Islet of Langerhans (tissue), 1 donor: ENCODE measurements around the gene ATP11A.
"Not testable (repeated sequence)": the region's sequence is repeated elsewhere in the genome, so short reads cannot be mapped to it uniquely, and the experiment has no call there.

Experiments used
- FAIRE-seq: peaks from one replicate; lab custom pipeline; 2011; peaks lifted over from hg19 to GRCh38; lab: Jason Lieb, UNC

ATP11A gene

DNA sequence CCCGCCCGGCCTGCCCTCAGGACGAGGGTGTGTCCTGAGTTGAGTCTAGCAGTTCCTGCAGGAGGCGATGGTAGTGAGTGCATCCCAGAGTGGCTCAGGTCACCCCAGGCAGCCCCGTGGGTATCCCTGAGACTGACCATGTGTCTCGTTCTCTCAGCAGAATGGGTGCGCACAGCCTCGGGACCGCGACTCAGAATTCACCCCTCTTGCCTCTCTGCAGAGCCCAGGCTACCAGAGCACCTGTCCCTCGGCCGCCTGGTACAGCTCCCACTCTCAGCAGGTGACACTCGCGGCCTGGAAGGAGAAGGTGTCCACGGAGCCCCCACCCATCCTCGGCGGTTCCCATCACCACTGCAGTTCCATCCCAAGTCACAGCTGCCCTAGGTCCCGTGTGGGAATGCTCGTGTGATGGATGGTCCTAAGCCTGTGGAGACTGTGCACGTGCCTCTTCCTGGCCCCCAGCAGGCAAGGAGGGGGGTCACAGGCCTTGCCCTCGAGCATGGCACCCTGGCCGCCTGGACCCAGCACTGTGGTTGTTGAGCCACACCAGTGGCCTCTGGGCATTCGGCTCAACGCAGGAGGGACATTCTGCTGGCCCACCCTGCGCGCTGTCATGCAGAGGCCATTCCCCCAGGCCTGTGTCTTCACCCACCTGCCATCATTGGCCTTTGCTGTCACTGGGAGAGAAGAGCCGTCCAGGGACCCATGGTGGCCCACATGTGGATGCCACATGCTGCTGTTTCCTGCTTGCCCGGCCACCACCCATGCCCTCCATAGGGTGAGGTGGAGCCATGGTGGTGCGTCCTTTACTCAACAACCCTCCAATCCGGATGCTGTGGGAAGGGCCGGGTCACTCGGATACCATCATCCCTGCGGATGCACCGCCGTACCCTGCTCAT is 192.1 kb downstream of the ATP11A start:
- no peak for FAIRE-seq

DNA sequence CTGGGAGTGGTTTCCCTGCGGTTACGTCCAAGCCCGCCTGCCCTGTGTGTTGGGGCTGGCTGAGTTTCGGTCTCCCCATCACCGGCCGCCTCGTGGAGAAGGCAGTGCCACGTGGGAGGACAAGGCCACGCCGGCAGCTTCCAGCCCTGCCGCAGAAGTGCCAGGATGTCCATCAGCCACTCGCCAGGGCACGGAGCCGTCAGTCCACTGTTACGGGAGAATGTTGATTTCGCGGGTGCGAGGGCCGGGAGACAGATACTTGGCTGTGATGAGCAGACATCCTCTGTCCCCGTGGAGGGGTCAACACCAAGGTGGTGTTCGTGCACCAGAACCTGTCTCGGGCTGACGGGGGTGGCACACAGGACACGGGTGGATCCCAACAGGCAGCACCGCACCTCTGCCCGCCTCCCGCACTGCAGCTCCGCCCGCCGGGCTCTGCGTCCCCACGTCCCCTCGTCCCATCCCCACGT is 192.8 kb downstream of the ATP11A start:
- FAIRE-seq: no peak

DNA sequence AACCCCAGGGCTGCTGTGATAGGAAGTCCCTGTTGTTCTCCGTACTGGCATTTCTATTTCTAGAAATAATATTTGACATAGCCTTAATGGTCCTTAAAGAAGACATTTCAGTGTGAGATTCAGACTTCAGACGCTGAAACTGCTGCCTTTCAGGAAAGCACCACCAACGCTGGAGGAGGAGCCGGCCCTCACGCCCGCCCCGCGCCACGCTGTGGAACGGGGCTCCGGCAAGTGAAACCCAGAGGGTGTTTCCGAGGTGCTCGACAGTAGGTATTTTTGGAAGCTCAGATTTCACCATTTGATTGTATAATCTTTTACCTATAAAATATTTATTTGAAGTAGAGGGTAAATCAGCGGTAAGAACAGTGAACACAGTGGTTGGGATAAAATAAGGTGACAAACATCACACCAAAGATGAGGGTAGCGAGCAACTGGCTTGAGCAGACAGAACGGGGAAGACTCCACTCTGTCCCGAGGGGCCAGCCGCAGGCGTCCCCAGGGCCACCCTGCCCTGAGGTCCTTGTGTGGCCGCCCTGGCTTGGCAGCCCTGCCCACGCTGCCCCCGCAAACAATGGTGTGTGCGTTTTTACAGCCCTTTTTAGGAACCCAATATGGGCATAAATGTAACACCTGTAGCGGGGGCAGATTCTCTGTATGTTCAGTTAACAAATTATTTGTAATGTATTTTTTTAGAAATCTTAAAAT is 193.6 kb downstream of the ATP11A start:
- no peak for FAIRE-seq

DNA sequence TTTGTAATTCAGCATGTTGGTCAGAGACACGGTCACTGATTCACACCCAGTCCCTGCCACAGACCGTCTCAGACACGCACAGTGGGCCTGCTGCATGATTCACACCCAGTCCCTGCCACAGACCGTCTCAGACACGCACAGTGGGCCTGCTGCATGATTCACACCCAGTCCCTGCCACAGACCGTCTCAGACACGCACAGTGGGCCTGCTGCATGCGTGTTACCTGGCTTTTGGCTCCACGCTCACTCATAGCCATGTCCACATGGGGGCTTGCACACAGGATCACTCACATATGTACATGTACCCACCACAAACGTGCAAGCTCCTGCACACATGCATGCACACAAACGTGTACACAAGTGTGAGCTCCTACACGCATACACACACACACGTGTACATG is 194.9 kb downstream of the ATP11A start:
- not testable (repeated sequence) for FAIRE-seq

DNA sequence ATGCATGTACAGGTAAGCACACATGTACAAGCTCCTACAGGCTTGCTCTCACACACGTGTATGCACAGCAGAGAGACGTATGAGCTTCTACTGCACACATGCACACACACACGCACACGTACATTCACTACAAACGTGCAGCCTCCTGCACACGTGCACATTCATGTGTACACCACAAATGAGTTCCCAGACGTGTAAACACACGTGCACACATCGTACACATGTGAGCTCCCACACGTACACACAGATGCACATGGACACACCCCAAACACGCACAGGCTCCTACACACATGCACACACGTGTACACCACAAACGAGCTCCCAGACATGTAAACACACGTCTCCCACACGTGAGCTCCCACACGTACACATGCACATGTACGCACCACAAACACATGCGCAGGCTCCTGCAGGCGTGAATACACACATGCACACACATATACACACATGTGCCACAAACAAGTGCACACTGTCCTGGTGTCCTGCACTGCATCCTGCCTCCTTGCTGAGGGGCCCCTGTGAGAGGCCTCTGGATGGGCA is 195.5 kb downstream of the ATP11A start:
- FAIRE-seq: no peak

DNA sequence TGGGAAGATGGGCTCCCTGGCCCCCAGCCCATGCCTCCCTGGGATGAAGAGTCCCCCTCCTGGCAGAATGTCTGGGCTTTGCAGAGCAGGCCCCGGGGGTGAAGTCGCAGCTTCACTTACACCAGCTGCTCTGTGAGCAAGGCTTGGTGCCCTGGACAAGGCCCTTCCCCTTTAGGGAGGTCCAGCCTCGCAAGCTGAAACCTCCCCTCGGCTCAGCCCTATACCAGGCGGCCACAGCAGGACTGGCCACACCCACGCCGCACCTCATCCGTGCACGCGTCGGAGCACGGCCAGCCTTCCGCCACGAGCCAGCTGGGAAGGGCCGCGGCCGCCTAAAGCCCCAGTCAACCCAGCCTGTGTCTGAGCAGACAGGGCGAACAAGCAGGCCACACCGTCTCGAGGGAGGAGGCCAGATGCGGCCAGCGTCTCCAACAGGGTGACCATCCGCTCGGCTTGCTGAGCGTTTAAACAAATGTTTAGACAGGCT is 196.0 kb downstream of the ATP11A start:
- no peak for FAIRE-seq

DNA sequence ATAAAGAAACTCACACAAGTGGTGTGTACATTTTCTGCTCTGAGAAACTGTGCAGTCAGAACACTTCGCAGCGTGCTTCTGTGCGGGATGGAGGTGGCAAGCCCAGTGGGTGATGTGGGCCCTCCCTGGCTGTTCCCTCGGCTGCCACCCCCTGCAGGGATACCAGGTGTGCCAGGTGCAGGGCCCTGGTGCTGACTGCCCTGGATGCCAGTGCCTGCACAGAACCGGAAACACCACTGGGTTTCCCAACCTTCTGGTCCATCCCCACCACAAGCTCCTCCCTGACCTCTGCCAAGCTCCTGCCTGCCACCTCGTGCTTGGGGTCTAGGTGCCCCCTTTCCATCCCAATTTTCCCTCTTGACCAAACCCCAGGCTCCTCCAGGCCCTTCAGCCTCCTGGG is 197.3 kb downstream of the ATP11A start:
- no peak for FAIRE-seq

DNA sequence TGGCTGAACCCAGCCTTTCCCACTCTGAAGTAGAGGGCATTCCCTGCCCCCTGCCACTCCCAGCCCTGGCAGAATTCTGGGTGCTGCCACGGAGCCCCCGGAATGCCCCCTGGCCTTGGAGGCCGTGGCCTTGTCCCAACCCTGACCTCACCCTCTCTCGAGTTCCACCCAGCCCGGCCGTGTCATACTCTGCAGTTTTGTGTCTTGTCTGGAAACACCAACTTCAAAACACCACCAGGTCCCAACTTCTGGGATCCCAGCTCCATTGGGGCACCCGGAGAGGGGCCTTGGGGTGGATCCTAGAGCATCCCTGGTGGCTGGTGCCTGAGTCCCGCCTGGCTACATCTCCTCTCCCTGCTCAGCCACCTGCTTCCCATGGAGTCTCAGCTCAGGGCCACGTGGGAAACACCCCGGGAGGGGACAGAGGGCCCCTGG is 197.7 kb downstream of the ATP11A start:
- FAIRE-seq: no peak

DNA sequence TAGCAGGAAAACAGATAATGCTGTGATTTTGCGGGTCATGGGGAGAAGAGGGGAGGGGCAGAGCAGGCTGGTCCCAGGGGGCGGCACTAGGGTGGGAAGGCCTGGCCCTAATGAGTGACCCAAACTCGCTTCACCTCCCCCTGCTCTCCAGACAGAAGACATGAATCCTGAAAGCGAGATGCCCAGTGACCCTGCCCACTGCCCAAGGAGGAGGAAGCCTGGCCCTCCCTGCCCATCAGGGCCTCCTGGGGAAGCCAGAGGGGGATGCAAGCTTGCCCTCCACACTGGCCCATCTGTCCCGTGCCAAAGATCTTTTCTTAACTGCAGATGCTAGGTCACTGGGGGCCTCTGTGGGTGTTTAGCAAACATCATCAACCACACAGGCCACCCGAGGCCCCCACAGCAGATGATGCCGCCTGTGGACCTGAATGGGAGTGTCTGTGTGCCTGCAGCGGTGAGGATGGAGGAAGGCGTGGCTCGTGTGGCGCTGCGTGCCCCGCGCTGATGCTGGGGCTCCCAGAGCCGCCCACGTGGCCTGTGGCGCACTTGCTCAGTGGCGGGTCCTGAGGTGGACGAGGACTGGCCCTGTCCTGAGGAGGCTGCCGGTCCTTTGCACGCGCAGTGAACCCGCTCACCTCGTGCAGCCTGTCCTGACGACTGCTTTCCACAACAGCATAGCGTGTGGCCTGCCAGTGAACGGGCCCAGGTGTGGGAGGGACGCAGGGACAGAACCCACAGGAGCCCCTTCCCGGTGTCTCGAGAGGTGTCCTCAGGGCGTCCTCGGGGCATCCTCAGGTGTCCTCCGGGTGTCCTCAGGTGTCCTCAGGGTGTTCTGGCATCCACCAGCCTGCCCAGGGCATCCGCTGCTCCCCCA is 198.6 kb downstream of the ATP11A start:
- FAIRE-seq: no peak

DNA sequence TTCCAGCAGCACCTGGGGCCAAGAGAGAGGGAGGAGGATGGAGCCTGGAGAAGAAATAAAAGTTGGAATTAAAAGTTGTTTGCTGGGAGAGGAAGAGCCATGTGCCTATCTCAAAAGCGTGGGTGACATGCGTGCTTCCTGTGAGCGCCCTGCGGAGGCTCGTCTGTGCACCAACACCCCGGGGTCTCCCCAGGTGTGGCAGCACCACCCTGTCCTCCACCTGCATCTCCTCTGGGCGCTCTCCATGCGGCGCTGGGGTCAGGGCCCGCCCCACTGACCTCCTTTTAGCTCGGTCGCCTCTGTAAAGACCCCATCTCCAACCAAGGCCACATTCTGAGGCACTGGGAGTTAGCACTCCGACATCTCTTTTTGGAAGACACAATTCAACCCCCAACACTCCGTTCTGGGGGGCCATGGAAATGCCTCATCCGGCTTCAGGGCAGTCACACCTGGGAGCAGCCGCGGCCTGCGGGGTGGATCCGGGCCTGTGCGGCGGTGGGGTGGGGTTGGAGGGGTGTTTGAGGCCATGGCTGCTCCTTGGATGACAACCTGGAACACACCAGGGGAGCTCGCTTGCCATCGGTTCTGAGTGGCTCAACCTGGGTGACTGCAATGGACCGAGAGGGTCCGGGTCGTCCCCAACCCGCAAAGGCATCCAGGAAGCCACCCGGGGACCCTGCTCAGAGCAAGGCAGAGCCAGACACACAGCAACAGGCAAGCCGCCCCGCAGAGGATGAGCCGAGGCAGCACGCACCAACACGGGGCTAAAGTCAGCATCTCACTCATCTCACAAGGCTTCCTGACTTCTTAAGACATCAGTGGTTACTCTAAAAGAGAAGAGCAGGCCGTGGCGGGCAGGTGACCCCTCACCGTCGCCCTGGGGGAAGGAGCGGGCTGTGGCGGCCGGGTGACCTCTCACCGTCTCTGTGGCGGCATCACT is 199.8 kb downstream of the ATP11A start:
- no peak for FAIRE-seq

DNA sequence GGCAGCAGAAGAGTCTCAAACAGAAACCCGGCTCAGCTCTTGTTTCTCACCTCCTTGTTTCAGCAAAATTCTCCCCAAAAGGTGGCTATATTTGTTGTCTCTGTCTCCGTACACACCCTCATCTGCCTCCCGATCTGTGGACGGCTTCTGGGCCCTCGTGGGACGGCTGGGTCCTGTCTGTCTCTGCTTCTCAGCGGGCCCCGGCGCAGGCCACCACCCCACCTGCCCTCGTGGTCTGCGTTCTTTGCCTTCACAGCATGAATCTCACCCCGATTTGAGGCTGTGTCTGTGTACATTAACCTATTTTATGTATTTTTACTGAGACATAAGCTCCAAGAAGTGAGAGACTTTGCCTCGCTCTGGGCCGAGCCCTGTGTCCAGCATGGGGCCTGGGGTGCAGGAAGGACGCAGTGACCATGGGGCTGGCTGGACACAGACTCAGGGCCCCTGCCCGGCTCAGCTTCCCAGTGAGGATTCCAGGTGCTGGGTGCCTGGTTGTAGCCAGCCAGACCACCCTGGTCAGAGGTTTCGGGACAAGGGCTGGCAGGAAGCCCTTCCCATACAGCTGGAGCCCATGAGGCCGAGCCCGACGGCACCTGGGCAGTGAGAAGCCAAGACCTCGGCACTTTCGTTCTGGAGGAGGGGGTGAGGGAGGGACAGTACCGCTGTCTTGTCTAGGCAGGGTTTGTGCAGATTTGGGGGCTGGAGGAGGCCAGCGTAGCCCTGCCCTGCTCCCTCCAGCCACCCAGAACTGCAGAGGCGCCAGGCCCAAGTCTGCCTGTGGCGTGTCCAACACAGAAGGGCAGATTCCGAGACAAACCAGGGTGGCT is 200.7 kb downstream of the ATP11A start:
- no peak for FAIRE-seq

DNA sequence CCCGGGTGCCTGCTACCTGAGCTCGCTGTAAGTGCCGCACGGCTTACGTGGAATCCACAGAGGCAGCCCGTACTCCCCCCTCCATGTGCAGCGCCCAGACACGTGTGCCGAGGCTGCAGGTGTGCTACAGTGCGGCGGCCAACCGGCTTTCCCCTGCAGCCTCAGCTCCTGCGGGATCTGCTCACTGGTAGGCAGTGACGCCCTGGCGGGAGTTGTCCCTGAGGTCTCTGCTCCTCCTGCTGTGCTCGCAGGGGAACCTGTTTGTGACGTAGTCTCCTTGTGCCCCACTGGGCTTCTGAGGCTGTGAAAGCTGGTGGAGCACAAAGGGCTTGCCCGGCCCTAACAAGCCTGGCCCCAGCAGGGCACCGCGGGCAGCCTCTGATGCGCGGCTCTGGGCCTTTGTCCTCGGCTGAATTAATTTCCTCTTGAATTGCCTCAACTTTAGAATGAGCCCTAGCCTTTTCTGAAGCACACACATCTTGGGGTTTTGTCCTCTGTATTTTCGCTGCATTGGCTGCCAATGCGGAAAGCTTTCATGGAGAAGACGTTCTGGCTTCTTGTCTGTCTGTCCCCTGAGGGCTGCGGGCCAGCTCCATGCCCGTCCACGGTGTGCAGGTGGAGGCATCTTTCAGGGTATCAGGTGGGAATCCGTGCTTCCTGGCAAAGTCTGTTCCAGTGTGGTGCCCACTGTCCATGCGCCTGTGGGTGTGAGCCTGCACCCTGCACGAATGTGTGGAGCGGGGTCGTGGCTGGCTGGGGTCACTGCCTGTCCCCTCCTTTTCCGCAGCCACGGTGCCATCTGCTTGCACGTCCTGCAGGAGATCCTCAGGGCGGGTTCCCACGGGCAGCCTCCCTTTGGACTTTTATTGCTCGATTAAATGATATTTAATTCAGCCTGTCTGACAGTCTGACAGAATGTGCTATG is 201.9 kb downstream of the ATP11A start:
- FAIRE-seq: no peak

DNA sequence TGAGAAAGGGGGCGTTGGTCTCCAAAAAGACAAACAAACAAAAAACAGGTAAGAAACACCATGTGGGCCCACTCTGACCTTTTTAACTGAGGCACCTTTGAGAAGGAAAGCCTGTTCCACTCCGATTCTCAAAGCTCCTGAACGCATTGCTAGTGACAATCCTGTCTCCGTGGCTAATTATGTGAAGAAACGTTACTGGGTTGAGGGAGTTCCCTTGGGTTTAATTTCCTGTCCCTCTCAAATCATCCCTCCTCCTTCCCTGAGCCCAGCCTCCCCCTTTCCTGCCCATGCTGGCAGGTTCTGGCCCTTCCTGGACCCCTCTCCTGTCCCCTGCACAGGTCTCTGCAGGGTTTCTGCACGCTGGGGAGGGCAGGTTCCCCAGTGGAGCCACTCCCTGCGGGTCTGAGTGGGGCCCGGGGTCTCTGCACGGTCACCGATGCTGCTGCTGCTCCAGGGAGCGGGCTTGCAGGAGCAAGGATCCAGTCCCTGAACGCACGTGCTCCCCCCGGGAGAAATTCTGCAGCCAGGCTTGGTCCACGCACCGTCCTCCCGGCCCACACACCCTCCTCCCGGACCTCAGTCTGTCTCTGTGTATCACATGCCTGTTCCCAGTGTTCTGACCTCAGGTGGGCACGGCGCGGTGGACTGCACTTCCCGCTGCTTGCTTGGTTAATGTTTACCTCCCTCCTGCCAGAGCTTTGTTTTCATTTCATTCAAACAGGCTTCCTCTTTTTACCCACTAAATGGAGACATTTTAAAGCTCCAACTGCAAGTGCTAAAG is 202.8 kb downstream of the ATP11A start:
- peak; percentile 86 for FAIRE-seq

DNA sequence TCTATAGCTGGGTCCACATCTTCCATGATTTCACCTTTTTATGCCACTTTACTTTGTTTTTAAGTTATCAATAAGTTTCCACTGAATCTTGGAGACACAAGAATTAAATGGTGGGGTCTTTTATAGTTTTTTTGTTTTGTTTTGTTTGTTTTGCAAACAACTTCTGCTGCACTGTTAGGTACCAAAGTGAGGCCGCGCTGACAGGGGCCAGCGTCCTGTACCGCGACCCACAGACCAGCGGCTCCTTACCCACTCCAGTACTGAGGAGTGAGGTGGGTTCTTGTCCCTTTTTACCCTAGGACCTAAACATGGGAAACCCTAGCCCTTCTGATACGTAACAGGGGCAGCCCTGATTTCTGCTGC is 203.3 kb downstream of the ATP11A start:
- FAIRE-seq: no peak

DNA sequence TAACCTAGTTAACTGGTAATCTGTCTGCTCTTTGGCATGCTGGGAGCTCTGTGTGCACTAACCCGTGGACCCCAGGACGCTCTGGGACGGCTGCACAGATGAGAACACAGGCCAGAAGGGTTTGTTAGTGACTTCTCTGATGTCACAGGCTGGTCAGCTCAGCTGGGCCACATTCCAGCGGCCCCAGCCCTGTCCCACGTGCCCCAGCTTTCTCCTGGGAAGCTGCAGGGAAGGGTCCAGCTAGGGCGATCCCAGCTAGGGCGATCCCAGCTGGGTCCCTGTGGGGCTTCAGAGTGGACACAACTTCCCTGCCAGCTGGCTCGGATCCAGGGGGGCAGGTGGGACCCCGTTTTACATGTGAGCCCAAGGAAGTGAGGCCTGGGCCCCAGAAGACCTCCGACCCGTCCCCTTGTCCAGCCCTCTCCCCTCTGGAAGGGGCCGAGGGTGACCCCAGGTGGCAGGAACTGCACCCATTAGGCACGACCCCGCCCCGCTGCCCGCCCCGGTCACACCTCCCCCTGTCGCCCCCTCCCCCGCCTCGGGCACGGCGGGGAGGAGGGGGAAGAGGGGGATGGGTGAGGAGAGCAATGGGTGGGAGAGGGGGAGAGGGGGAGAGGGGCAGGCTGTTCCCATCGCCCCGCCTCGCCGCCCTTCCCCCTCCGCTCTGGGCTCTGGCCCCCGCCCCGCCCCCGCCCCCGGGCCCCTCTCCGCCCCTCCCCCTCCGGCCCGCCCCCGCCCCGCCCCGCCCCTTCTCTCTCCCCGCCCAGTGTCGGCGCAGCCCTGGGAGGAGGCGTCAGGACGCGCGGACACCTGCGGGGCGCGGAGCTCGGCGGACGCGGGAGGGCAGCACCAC is 204.0 kb downstream of the ATP11A start:
- no peak for FAIRE-seq

DNA sequence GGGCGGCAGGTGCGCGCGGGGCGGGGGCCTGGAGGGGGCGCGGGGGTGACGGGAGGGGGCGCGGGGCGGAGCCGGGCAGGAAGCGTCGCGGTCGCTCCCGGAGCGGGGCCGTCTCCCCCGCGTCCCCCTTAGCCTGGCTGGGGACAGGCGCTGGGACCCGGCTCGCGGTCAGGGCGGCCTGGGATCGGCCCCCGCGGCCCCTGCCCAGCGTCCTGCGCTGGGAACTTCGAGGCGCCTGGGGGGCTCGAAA is 204.5 kb downstream of the ATP11A start:
- FAIRE-seq: no peak

DNA sequence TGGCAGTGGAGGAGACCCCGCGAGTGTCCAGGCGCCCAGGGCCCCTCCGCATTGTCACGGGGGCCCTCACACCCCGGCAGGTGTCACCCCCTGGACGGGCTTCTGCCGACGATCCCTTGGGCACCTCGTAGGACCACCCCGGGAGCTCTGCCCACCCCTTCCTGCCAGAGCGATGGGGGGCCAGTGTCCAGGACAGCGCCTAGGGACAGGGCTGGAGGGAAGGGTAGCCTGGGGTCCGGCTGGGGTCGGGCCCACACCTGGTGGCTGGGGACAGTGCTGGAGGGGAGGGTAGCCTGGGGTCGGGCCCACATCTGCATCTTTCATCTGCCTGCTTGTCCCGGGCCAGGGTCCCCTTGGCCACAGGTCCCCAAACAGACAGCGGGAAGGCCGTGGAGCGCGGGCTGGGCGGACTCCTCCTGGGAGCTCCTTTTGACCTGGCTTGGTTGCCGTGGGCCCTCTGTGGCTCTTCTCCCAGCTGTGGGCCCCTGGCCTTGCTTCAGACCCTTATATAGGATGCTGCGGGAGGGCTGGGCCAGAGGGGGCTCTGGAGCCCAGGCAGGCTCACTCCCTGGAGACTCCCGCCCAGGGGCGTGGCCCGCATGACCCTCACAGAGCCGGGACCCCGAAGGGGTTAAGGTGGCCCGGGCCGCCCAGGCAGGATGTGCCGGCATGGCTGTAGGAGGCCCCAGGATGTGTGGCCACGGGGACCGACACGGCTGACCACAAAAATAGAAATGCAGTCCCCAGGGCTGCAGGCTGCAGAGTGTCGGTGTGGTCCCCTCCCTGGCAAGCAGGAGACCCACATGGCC is 205.0 kb downstream of the ATP11A start:
- no peak for FAIRE-seq
